GM19438 (cell line): Measurements from ENCODE around the gene HOXA1.

Experiments used
- ATAC-seq: cut with Tn5 transposase; IDR thresholded peaks from one replicate; pipeline ENCODE4 v1.9.1; 2021; ENCODE audit warnings: low read depth; ENCODE audit not compliant: unreplicated experiment

The HOXA1 gene

DNA sequence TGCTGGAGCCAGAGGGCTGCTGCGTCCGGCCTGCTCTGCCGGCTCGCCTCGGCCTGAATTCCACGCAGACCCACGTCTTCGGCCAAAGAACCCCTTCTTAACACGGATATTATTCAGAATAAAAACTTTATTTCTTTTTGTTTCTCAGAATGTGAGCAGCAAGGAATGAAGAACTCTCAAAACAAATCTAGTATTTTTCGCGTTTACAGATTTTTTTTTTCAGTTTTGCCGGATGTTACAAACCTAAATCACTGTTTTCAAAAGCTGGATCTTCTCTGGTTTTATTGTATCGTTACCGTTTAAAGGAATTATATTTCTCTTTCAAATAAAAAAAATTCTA lies 11.1 kb upstream of the HOXA1 start:
- ATAC-seq = no peak

DNA sequence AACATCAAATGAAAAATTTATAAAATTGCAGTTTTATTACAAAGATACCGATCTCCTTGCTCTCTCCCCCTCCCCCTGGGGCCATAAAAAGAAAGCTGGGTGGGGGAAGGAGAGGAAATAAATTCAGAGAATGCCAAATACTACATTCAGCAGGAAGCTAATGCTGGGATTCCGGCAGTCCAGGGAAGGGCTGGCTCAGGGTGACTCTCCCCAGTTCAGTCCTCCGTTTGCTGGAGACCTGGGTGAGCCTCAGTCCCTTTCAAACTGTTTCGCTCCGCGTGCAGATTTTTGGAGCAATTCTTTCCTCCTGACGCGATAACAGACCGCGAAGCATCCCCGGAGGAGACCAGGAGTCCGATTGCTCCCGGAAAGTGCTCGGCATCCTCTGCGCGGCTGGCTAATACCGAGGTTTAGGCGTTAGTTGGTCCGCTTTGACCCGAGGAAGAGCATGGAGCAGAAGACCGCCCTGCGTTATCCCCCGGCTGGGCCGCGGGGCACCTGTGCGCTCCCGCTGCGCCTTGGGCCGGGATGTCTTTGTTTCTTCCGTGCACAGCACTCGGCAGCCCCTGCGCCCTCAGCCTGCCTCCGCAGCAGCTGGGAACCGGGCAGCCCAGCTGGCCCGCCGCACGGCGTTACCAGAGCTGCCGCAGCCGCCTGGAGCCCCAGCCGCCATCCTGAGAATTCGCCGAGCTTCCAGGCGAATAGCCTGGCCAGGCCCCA lies 10.5 kb upstream of the HOXA1 start:
- ATAC-seq = no peak

DNA sequence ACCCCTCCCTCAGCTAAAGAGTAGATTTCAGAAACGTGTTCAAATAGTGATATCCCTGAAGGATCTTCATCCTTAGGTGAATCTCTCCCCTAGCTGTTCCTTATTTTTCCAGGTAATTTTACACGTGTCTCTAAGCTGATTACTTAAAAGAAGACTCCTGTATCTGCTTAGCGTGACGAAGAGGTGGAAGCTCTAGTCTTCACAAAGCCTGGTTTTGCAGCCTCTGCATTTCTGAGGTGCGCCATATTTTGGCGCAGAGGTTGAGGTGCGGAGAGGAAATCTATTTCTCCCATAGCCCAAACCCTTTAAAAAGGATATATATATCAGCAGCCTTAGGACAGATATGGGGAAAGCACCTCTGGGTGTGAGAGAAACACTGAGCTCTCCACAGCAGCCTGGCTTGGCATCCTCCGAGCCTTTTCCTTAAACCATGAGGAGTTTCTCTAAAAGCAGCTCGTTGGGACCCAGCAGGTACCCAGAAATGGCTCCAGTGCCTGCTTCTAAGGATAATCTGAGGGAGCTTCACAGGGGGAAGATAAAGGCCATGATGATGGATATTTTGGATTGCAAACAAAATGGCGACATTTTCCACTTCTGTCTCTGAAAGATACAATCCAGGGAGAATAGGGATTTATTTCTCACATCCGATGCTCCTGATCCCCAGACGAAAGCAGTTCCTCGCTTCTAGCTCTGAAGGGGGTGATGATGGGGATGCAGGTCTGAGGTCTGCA lies 9.7 kb upstream of the HOXA1 start:
- no peak for ATAC-seq

DNA sequence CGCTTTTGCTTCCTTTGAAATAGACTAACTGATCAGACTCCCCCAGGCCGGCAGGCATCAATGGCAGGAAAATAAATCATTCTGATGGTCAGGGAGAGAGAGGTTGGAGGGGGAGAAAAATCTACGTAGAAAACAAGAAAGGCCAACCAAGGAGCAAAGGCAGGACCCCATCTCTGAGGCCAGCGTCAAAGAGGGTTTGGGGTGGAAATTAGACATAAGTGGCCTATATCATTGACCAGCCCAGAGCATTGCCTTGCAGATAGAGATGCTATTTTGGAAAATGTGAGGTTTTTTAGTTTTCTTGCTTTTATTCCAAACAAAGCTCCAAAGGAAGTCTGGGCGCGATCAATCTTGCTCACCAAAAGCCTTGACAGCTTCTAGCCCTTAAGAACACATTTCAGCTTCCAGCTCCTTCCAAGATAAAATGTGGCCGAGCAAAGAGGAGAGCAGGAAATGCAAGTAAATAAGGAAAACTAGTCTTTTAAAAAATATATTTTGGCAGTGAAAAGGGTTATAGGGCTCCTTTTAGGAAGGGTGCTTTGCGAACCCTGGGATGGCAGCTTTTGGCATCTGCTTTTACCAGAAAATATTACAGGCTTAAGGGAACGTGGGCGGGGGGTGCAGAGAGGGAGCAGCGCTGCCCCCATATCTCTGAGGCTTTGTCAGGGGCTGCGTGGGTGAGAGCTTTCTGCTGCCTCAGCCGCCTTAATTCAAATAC lies 8.7 kb upstream of the HOXA1 start:
- no peak for ATAC-seq

DNA sequence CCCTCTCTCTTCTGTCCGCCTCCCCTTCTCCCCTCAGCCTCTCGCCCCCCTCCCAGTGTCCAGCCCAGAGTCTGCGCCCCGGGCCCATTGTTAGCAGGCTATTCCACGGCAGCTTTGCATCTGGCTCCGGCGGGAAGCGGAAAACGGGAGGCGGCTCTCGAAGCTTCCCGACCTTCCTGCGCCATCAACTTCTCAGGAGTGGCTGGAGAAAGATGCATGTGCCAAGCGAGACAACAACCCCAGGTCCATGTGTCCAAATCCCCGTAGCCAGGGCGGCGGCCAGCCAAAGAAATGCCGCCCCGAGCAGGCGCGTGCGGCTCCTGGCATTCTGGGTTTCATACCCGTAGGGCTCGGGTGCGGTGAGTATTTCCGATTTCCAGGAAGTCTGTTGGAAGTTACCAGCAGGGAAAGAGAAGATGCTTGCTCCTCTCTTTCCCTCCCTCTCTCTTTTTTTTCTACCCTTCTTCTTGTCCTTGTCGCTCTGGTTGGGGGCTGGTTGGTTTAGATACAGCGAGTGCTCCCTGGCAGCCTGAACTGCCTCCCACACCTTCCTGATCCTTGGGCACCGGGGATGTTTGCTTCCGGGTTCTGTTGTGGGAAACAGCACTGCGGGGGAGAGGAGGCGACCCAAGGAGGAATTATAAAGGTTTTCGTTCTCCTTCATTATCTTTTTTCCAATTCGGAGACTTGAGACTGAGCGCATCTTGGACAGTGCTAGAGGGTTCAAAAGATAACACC lies 7.9 kb upstream of the HOXA1 start:
- ATAC-seq = no peak

DNA sequence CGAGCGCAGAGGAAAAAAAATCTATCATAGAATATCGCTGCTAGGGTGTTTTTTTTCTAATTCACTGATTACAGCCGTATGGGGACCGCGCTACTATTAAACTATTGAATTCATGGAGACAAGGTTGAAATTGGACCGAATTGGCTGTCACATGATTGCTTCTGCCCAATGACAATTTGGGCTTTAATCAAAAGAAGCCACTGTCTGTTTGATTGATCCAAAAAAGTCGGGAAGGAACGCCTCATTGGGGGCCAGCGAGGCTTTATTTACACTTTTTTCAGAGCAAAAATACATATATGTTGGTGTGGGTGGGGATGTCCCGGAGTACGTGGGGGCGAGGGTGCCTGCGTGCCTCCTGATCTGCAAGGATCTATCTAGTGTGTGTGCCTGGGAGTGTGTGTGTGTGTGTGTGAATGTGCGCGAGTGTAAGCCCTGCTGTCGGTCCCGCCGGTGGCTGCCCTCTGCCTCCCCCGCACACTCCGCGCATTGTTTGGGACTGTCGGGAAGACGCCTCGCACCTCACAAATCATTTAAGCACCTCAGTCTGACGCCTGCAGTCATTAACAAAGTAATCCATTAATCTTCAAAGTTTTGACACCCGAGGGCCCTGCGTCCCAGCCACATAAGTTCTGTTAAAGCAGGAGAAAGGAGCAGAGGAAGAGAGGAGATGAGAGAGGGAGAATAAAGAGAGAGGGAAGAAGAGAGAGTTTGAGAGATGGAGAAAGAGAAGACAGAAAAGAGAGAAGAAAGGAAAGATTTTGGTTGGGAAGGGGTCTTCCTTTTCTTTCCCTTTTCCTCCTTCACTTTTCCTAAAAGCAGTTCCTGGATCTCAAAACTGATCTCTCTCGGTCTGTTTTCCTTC lies 7.0 kb upstream of the HOXA1 start, which contains the start of gene HOXA2:
Gene HOXA2, minus strand, starts transcription at position 103 of the 862 bp plus-strand sequence. CDS start 183 bp downstream, outside the sequence.
- no peak for ATAC-seq

DNA sequence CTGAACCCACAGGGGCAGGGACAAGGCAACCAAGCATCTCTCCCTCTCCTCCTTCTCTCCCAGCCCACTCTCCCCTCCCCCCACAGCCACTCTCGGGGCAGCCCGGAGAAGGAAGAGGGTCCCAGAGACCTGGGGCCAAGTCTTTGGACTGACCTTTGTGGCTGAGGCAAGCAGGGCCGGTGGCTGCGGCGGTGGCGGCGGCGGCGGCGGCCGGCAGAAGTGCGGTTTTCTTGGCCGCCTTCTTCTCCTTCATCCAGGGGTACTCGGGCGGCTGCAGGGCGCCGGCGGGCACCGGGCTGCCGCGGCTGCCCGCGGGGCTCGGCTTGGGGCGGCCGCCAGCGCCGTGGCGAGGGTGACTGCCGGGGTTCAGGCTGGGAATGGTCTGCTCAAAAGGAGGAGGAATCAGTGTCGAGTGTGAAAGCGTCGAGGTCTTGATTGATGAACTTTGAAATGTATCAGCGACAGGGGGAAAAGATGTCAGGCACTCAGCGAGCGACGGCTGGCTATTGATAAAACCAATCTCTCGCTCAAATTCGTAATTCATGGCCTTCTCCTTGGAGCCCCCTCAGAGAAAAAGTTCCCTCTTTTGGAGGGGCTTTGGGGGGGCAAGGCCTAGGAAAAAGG lies 6.3 kb upstream of the HOXA1 start:
- no peak for ATAC-seq

DNA sequence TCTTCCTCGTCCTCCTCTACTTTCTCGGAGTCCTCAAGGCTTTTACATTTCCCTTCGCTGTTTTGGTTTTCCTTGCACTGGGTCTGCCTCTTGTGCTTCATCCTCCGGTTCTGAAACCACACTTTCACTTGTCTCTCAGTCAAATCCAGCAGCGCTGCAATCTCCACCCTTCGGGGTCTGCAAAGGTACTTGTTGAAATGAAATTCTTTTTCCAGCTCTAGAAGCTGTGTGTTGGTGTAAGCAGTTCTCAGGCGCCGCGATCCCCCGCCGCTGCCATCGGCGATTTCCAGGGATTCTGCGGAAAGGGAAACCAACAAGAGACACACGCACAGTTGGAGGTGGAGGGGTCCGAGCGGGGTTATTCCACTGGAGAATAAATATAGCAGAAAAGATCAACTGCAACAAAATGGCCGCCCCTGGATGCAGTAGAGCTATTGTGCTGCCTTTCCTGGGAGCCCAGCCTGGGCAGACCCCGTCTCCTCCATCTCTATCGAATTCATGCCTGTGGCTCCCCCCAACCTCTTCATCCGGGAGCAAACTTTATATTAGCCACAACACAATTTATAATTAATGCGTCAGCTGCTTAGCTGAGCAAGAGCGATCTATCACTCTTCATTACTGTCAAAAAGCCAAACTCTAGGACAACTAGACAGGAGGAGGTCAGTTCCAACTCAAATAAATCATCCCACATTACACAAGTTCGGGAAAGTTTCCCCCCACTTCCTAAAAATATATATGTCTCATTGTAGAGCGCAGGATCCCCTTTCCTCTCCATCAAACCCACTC lies 5.6 kb upstream of the HOXA1 start:
- ATAC-seq = no peak

DNA sequence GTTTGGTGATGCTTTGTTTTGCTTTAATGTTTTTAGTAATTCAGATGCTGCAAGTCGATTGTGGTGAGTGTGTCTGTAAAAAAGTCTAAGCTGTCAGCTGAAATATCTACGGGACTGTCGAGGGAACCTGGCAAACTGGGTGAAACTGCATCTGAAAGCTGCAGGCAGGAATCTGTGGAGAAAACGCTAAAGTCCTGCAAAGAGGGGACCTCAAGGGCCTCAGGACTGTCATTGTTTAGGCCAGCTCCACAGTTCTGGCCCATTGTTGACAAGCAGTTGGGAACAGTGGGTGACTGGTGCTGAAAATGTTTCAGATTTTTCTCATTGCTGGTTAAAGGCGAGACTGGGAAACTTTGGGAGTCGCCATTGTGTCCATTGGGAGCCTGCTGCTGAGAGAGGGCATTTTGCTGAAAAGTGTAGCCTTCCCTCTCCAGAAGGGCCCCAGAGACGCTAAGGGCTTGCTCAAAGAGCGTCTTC lies 4.9 kb upstream of the HOXA1 start:
- ATAC-seq = no peak

DNA sequence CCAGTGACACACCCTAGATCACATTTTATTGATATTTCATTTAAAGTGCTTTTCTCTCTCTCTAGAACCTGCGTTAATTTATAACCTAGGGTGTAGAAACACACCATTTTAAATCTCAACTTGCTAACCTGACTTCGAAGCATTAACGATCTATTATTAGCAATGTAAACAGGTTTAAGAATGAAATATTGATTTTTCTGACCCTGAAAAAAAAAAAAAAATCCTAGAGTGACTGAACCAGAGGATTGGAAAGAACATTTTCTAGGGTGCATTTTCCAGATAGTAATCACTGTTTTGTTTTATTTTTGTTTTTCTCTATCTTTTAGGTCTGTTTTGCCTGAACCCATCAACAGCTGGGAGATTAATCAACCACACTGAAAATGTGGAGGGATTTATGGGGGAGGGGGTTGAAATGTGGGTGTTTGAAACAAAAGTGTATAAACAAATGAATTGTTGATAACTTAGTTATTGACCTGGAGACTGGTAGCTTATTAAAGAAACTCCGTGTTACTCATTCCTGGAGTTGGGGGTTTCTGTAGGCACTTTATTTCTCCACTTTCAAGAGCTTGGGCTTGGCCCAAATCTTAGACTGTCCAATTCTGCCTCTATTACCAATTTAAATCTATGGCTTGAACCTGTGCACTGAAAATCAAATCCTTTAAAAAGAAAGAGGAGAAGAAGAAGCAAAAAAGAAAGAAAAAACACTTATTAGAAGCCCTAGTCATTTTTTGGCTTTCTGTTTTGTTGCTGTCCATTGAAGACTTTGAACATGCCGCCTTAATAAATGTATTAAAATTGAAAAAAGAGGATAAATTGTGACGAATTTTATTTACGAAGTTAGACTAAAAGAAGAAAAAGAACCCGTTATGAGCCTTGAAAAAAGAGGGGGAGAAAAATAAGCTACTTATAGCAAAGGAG lies 3.9 kb upstream of the HOXA1 start:
- no peak for ATAC-seq

DNA sequence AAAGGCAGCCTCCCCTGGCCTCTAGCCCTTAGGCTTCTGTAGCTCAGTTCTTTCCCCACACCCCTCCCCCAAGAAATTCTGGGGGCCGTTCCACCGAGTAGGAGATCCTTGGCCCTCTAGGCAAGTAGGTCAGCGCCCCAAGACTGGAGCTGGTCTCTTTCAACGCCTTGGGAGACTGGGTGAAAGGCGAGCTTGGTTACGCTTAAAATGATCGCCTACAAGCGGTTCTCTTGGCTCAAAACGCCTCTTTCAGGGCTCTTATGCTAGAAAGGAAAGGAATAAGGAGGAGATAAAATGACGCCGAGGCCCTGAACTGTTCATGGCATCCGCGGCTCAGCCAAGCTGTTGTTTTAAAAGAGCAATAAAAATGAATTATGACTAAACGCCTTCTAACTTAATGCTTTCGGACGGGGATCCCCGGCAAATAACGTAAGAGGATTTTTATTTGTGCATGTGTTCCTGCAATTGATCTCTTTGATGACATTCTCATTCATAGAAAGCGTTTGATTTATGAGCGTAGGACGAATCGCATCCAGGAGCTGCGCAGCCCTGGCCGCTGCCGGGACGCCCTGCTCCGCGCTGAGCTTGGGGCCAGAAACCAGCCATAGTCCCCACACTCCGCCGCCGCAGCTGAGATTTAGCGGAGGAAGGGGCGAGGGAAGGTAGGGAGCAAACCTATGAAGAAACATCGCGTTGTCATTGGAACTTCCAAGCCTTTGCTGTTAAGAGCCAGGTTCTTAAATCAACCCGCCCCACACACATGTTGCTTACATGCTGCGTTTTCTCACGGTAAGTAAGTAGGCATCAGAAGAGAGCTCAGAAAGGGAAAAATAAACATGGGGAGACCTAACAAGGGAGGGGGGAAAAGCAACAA lies 3.0 kb upstream of the HOXA1 start:
- ATAC-seq = no peak

DNA sequence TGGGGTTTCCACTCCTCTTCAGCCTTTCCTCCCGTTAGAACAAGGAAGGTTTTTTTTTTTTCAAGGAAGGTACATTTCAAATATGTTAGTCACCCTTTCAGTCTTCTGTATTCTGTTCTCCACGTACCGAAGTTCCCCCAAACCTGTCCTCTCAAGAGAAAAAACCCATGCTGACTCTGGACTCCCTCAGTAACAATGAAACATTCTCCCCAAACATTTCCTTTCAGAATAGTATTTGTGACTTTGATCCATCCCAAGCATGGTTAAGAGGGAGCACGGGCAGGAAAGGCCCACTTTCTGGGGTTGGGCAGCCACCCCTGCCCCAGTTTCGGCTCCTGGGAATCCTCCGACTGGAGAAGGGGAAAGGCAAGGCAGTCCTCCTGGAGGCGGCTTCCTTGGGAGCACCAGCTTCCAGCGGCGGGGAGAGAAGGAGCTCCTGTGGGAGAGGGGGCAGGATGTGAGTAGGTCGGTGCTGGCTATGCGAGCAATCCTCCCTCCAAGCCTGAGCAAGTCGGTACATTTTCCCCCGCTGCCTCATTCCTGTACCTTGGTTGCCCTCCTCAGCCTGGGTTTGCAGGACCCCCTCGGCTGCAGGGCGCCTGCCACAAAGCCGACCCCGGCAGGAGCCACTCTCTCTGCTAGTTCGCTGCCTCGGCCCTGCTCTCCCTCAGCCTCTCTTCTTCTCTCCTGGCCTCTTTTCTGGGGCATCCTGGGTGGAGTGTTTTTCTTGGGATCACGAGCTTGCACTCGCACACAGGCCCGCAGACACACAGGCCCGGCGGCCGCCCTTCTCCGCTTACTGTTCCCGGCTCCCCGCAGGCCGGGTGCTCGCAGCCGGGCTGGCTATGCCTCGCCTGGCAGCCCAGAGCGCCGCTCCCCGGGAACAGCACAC lies 2.1 kb upstream of the HOXA1 start:
- no peak for ATAC-seq

DNA sequence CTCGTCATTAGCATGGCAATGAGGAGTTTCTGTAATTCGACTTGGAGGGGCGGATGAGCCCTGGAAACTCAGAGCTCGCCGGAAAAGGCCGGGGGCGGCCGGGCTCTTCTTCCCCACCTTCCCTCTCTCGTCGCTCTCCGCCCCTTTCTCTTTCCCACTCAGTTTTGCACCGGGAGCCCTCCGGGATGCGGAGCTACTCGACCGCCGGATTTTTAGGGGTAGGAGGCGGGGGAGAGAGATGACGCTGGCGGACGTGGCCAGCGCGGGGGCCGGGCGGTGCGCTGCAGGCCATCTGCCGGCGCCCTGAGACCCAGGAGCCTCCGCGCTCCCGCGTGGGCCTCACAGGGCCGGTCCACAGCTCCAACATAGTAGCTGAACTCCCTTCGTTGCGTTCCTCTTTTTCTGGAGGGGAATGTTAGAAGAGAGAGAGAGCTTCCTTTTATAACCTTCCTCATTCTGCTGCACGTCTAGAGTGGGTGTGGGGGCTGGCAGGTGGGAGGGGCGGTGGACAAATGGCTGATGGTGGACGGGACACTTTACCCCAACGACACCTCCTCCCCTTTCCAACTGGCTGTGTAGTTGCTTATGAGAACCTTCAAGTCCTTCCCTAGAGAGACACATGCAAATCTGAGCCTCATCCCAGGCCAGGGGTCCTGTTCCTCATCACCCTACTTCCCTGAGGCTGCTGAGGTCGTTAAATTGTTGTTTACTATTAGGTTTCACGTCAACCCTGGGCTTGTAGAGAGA lies 1.1 kb upstream of the HOXA1 start:
- ATAC-seq = no peak

DNA sequence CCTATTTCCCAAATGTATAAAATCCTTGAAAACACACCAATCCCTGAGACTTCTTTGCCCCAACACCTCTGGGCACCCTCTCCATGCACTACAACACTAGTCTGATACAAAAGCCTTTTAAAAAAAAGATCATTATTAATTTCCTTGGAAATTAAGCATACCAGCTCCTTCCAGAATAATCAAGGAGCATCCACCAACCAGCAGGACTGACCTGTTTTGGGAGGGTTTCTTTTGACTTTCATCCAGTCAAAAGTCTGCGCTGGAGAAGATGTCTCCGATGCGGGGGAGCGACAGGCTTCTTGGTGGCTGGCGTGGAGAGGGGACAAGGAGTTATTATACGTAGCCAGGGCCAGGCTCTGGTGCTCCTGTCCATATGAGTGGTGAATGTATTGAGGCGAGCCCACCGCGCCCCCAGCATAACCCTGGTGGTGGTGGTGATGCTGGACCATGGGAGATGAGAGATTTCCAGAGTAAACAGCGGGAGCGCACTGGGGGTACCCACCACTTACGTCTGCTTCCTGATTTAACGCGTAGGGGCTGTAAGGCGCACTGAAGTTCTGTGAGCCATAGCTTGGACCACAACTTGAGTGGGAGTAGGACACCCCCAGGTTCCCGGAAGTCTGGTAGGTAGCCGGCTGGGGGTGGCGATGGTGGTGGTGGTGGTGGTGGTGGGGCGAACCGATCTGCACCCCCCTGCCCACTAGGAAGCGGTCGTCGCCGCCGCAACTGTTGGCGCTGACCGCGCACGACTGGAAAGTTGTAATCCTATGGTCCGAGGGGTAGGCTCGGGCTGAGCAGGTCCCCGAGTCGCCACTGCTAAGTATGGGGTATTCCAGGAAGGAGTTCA lies 527 bp downstream of the HOXA1 start:
- no peak for ATAC-seq
